Right lobe of liver (tissue), 4 donors: ENCODE results near the gene SPINT3.

Experiments
- POLR2A ChIP-seq: fragments of 450-650 bp; IDR thresholded peaks from one replicate; pipeline ENCODE4 v1.6.1; 2017; ENCODE audit warnings: antibody characterized with exemption, mild to moderate bottlenecking
- TF ChIP-seq, protein P1 (sequence below), 4 donors: fragments of 200-600 bp in 3 of 4; fragments of 450-650 bp in 1 of 4; IDR thresholded peaks; one replicate each; pipeline versions ENCODE4 v1.5.1 to v1.8.0; 2016 to 2022; ENCODE audit warnings: antibody characterized with exemption in 4 of 4, mild to moderate bottlenecking in 2 of 4
- donor health status: DM: no; HTN: no; CAD: no.
- donor health status: DM: no; HTN: no; CAD: no.
- donor health status: DM: no; HTN: yes; CAD: no.

DNA sequence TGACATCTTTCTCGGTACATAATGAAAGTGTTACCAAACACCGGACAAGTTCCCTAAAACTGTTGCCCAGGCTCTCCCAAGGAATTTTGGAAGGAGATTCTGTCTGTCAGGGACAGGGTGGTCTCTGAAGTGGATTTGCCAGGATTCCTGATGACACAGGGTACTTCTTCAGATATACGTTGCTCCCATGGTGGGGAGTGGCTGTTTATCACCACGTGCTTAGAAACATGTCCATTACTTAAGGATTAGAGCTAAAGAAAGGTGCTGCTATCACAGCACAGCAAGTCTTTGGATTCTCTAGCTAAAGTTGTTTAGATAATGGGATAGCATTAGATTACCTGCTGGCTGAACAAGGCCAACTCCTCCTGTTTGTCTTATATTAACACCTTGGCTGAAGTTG, 6.3 kb downstream of the SPINT3 start:
- TF ChIP-seq, protein P1, sequence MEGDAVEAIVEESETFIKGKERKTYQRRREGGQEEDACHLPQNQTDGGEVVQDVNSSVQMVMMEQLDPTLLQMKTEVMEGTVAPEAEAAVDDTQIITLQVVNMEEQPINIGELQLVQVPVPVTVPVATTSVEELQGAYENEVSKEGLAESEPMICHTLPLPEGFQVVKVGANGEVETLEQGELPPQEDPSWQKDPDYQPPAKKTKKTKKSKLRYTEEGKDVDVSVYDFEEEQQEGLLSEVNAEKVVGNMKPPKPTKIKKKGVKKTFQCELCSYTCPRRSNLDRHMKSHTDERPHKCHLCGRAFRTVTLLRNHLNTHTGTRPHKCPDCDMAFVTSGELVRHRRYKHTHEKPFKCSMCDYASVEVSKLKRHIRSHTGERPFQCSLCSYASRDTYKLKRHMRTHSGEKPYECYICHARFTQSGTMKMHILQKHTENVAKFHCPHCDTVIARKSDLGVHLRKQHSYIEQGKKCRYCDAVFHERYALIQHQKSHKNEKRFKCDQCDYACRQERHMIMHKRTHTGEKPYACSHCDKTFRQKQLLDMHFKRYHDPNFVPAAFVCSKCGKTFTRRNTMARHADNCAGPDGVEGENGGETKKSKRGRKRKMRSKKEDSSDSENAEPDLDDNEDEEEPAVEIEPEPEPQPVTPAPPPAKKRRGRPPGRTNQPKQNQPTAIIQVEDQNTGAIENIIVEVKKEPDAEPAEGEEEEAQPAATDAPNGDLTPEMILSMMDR (IDR thresholded peaks at IDR 0.05) = no peak
- TF ChIP-seq POLR2A = no peak
